Activated B cell treated with CpG ODN at 0.5 μM for 24 hours (primary cell): Measurements from ENCODE around the gene PPARGC1A. TPM values are rescaled to one million over a fixed set of nuclear protein-coding genes. Genes with fewer than 3 reads are reported as not detected.

Experiments used
- ATAC-seq: fragments of 200-7000 bp; cut with Tn5 transposase; one replicate; pipeline ENCODE4 v1.10.0; 2021; ENCODE audit warnings: low read depth, mild to moderate bottlenecking, moderate library complexity
- CTCF ChIA-PET: fragments of 350-600 bp; sonication (Branson Sonifier 250); formaldehyde crosslinking; loops from one replicate; lab custom pipeline; 2021; ENCODE audit warnings: antibody characterized with exemption; lab: Charles Lee
- POLR2A ChIA-PET: fragments of 350-600 bp; sonication (Branson Sonifier 250); formaldehyde crosslinking; loops from one replicate; lab custom pipeline; 2021; ENCODE audit warnings: antibody characterized with exemption; lab: Charles Lee
- DNase-seq: peaks from one replicate; pipeline ENCODE4 v3.0.0; 2022
- H3K27ac Mint-ChIP-seq: one replicate; pipeline ENCODE4 v1.8.0; 2020; ENCODE audit warnings: mixed read lengths
- H3K27me3 Mint-ChIP-seq: one replicate; pipeline ENCODE4 v1.8.0; 2021; ENCODE audit warnings: mixed read lengths
- H3K36me3 Mint-ChIP-seq: one replicate; pipeline ENCODE4 v1.8.0; 2021; ENCODE audit warnings: low read depth, mixed read lengths
- H3K4me1 Mint-ChIP-seq: one replicate; pipeline ENCODE4 v1.8.0; 2021; ENCODE audit warnings: mixed read lengths
- H3K4me3 Mint-ChIP-seq: one replicate; pipeline ENCODE4 v1.8.0; 2020; ENCODE audit warnings: mild to moderate bottlenecking, mixed read lengths
- H3K9me3 Mint-ChIP-seq: one replicate; pipeline ENCODE4 v1.8.0; 2020; ENCODE audit warnings: mixed read lengths
- intact Hi-C: fragments of 100-400 bp; cut with micrococcal nuclease; formaldehyde crosslinking; loops from one replicate; pipeline ENCODE4 v1.15.1; 2024
- total RNA-seq: library from RNA; stranded (reverse); gene quantifications from 2 replicates; pipeline ENCODE4 v1.2.3, GENCODE V29; 2022
- TF ChIP-seq, protein P1 (sequence below): fragments of 200-600 bp; IDR thresholded peaks from one replicate; pipeline ENCODE4 v1.8.0; 2022; ENCODE audit warnings: antibody characterized with exemption, mild to moderate bottlenecking

The PPARGC1A gene, protein sequence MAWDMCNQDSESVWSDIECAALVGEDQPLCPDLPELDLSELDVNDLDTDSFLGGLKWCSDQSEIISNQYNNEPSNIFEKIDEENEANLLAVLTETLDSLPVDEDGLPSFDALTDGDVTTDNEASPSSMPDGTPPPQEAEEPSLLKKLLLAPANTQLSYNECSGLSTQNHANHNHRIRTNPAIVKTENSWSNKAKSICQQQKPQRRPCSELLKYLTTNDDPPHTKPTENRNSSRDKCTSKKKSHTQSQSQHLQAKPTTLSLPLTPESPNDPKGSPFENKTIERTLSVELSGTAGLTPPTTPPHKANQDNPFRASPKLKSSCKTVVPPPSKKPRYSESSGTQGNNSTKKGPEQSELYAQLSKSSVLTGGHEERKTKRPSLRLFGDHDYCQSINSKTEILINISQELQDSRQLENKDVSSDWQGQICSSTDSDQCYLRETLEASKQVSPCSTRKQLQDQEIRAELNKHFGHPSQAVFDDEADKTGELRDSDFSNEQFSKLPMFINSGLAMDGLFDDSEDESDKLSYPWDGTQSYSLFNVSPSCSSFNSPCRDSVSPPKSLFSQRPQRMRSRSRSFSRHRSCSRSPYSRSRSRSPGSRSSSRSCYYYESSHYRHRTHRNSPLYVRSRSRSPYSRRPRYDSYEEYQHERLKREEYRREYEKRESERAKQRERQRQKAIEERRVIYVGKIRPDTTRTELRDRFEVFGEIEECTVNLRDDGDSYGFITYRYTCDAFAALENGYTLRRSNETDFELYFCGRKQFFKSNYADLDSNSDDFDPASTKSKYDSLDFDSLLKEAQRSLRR
- not detected in 2 replicates for total RNA-seq

DNA sequence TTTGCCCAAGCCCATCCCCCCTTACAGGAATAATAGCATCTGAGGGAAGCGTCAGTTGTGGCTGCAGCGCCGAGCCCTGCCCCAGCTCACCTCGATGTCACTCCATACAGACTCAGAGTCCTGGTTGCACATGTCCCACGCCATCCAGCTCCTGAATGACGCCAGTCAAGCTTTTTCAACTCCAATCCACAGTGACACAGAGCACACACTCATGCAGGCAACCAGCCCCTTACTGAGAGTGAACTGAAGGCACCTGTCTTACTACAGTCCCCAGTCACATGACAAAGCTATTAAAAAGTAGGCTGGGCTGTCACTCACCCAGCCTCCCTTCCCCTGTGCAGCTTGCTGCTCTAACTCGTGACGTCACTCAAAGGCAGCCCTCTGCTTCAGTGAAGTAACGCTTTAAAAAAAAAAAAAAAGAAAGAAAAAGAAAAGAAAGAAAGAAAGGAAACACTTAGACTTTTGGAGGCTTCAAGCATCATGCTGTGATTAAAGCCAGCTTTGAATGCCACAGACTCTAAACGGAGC, at the start of gene PPARGC1A:
Gene PPARGC1A, minus strand, starts transcription at position 234 of the 528 bp plus-strand sequence. Its CDS starts 90 bp downstream, at position 144.
- Mint-ChIP-seq H3K27ac (no peak within 1 kb of the TSS), H3K27me3 (no peaks in the 10 kb centered on the region), H3K4me1 (peaks cover 2% of the 10 kb centered on the region), H3K9me3 (no peaks in the 10 kb centered on the region), H3K4me3 (no peak within 1 kb of the TSS), H3K36me3 (no peaks in the 10 kb centered on the region)
- ChIA-PET CTCF (no interaction called here), POLR2A (no interaction called here)
- TF ChIP-seq, protein P1, sequence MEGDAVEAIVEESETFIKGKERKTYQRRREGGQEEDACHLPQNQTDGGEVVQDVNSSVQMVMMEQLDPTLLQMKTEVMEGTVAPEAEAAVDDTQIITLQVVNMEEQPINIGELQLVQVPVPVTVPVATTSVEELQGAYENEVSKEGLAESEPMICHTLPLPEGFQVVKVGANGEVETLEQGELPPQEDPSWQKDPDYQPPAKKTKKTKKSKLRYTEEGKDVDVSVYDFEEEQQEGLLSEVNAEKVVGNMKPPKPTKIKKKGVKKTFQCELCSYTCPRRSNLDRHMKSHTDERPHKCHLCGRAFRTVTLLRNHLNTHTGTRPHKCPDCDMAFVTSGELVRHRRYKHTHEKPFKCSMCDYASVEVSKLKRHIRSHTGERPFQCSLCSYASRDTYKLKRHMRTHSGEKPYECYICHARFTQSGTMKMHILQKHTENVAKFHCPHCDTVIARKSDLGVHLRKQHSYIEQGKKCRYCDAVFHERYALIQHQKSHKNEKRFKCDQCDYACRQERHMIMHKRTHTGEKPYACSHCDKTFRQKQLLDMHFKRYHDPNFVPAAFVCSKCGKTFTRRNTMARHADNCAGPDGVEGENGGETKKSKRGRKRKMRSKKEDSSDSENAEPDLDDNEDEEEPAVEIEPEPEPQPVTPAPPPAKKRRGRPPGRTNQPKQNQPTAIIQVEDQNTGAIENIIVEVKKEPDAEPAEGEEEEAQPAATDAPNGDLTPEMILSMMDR = no peak
- no peak for DNase-seq
- ATAC-seq = no peak
- intact Hi-C loops = no loop called here

DNA sequence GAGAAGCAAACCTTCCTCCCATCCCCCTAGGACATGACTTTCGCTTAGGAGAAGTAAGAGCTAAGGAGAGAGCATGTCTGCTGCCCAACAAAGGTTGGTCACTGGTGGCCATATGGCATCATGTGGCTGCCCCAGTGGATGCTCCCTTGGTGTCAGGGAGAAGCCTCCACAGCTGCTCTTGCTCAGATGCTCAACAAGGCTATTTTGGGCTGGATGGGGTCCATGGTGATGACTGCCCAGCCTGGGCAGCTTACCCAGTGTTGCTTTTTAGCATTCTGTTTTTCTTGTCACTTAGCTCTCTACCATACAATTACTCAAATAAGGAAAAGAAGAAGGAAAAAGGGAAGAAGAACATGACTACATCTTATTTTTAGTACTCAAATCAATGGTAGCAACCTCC, 48.9 kb upstream of the PPARGC1A start:
- Mint-ChIP-seq H3K4me1 (no peaks in the 10 kb centered on the region), H3K36me3 (no peaks in the 10 kb centered on the region), H3K27me3 (no peaks in the 10 kb centered on the region), H3K9me3 (peaks cover 6% of the 10 kb centered on the region), H3K4me3 (no peak overlapping the region), H3K27ac (no peak overlapping the region)
- TF ChIP-seq, protein P1 = no peak
- intact Hi-C loops = no loop called here
- ChIA-PET CTCF (no interaction called here), POLR2A (no interaction called here)
- no peak for ATAC-seq
- DNase-seq = no peak

DNA sequence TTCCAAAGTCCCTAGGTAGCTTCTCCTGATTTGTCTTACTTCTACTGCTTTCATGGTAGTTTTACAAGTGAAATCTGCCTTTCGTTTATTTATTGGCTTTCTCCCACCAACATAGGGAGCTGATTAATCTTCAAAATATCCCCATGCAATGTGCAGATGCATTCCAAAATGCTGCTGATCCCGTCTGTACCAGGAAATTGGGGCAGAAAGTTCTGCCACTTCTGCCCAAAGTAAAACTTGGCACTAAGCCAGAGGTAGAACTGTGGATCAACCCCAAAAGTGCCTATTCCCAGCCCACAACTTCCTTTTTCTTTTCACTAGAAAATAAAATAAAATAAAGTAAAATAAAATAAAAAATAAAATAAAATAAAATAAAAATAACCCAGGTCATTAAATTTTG, 47.3 kb upstream of the PPARGC1A start:
- no peaks in the 10 kb centered on the region for H3K27me3 Mint-ChIP-seq
- no peak overlapping the region for H3K27ac Mint-ChIP-seq
- no peak for ATAC-seq
- peaks cover 6% of the 10 kb centered on the region for H3K9me3 Mint-ChIP-seq
- DNase-seq = no peak
- no peaks in the 10 kb centered on the region for H3K36me3 Mint-ChIP-seq
- H3K4me1 Mint-ChIP-seq = no peaks in the 10 kb centered on the region
- intact Hi-C loops = no loop called here
- POLR2A ChIA-PET = no interaction called here
- H3K4me3 Mint-ChIP-seq = no peak overlapping the region
- TF ChIP-seq, protein P1 = no peak
- CTCF ChIA-PET = no interaction called here

DNA sequence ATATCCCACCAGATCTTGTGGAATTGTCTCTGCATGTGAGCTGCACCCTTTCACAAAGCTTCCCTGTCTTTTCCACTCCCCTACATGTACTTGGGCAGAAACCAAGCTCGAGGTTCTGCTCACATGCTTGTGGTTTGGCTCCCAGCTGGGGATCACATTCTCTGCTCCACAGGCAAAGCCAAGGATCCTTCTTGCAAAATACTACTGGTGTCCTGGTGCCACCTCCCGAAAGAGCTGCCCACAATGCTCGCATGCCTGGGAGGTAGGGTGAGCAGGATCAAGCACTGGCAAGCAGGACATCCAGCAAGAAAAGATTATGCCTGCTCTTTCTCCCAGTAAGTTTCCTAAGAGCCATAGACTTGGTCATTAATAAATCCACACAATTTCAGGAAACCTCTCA, 45.1 kb upstream of the PPARGC1A start:
- ATAC-seq (no peak), DNase-seq (no peak)
- no peaks in the 10 kb centered on the region for H3K27me3 Mint-ChIP-seq
- no peaks in the 10 kb centered on the region for H3K36me3 Mint-ChIP-seq
- TF ChIP-seq, protein P1 = no peak
- intact Hi-C loops = no loop called here
- H3K4me3 Mint-ChIP-seq = no peak overlapping the region
- no peak overlapping the region for H3K27ac Mint-ChIP-seq
- H3K9me3 Mint-ChIP-seq = peaks cover 9% of the 10 kb centered on the region
- no peaks in the 10 kb centered on the region for H3K4me1 Mint-ChIP-seq
- ChIA-PET POLR2A (no interaction called here), CTCF (no interaction called here)

DNA sequence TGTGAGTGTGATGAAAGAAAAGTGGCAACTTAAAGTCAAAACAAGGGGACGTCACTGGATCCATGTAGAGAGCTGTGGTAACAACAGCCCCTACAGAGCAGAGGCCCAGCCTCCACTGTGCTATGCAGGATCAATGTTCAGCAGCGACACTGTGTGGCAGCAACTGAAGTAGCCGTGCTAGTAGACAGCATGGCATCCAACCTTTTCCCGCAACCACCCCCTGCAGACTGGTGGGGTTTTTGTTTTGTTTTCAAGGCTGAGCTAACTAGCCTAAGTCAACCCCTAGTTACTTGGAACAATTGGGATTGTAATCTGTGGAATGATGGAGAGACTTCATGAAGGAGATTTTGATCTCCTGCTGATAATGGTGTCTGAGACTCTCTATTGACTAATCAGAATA, 44.4 kb upstream of the PPARGC1A start:
- Mint-ChIP-seq H3K36me3 (no peaks in the 10 kb centered on the region), H3K4me3 (no peak overlapping the region), H3K9me3 (peaks cover 9% of the 10 kb centered on the region), H3K27me3 (no peaks in the 10 kb centered on the region), H3K4me1 (no peaks in the 10 kb centered on the region), H3K27ac (no peak overlapping the region)
- ATAC-seq = no peak
- DNase-seq = no peak
- intact Hi-C loops = no loop called here
- ChIA-PET POLR2A (no interaction called here), CTCF (no interaction called here)
- TF ChIP-seq, protein P1 = no peak
